ENCODE data around the gene RNF135. TPM values are rescaled to one million over a fixed set of nuclear protein-coding genes. Genes with fewer than 3 reads are reported as not detected.

Gene RNF135
- total RNA-seq, 2 donors from 2014 or later, result 32.1 to 39.3 TPM

DNA sequence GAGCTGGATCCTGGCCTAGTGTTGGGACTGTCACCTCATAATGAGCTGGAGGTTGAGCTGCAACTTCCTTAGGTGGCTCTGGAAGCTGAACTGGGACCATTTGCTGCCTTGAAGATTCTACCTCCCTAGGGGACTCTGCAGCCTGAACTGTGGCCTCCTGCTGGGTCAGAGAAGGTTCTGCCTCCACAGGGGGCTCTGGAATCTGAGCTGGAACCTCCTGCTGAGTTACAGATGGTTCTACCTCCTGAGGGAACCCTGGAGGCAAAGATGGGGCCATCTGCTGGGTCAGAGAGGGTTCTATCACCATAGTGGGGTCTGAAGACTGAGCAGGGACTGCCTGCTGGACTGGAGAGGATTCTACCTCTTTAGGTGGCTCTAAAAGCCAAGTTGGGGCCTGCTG lies 77.3 kb downstream of the RNF135 start:
- TF ChIP-seq POLR2A (IDR thresholded peaks at IDR 0.05) (no peak), POLR2AphosphoS5 (IDR thresholded peaks at IDR 0.05) (no peak)
- TF ChIP-seq, protein P1, sequence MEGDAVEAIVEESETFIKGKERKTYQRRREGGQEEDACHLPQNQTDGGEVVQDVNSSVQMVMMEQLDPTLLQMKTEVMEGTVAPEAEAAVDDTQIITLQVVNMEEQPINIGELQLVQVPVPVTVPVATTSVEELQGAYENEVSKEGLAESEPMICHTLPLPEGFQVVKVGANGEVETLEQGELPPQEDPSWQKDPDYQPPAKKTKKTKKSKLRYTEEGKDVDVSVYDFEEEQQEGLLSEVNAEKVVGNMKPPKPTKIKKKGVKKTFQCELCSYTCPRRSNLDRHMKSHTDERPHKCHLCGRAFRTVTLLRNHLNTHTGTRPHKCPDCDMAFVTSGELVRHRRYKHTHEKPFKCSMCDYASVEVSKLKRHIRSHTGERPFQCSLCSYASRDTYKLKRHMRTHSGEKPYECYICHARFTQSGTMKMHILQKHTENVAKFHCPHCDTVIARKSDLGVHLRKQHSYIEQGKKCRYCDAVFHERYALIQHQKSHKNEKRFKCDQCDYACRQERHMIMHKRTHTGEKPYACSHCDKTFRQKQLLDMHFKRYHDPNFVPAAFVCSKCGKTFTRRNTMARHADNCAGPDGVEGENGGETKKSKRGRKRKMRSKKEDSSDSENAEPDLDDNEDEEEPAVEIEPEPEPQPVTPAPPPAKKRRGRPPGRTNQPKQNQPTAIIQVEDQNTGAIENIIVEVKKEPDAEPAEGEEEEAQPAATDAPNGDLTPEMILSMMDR (IDR thresholded peaks at IDR 0.05), result no peak
- H3K27me3 ChIP-seq (replicated peaks; ENCODE audit: insufficient read depth), result no peaks in the 10 kb centered on the region
- DNase-seq (ENCODE audit: low spot score), result no peak
- no peaks in the 10 kb centered on the region for H3K9me3 ChIP-seq
- no peak overlapping the region for H3K4me3 ChIP-seq
- intact Hi-C loops (cut with DNase I), result no loop called here
- H3K27ac ChIP-seq, result no peak overlapping the region
- H3K4me1 ChIP-seq (replicated peaks), result no peaks in the 10 kb centered on the region
- H3K36me3 ChIP-seq, result no peaks in the 10 kb centered on the region

DNA sequence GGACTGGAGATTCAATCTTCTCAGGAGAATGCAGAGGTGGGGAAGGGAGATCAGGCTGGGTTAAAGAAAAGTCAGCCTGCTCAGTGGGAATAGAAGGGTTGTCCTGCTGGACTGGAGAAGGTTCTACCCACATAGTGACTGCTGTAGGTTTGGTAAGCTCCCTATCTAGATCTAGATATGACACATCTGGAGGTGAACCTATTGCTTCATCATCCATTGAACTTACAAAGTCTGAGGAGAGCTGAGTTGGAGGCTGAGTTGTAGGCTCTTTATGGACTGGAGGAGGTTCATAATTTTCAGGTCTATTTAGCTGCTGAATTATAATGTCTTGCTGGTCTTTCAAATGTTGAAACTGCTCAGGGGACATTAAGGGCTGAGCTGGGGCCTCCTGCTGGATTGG lies 77.9 kb downstream of the RNF135 start:
- Histone ChIP-seq H3K4me1 (replicated peaks) (no peaks in the 10 kb centered on the region), H3K27ac (no peak overlapping the region), H3K27me3 (replicated peaks; ENCODE audit: insufficient read depth) (no peaks in the 10 kb centered on the region), H3K4me3 (no peak overlapping the region), H3K36me3 (no peaks in the 10 kb centered on the region), H3K9me3 (no peaks in the 10 kb centered on the region)
- intact Hi-C loops (cut with DNase I), result no loop called here
- TF ChIP-seq POLR2A (IDR thresholded peaks at IDR 0.05) (no peak), POLR2AphosphoS5 (IDR thresholded peaks at IDR 0.05) (no peak)
- TF ChIP-seq, protein P1 (IDR thresholded peaks at IDR 0.05), result no peak
- no peak for DNase-seq (ENCODE audit: low spot score)

Small RNAs within 50 kb of the gene (small RNA-seq; reads per million reads assigned to genes)
- 0 reads per million in 2 donors for gene AC138207.3
- gene RN7SL138P, result 0 reads per million in 2 donors

Other genes starting within 250 kb of the RNF135 start
- 10 to 100 TPM in 1 of 2 donors, 1 to 10 TPM in 1; 8.0 to 14.8 TPM for gene CRLF3, start 146.3 kb upstream of the RNF135 start, total RNA-seq
- 1 to 10 TPM; 2.0 to 3.1 TPM for gene ATAD5, start 139.1 kb upstream of the RNF135 start, total RNA-seq
- 1 to 10 TPM; 4.4 to 8.6 TPM for gene TEFM, start 64.8 kb upstream of the RNF135 start, total RNA-seq
- gene ADAP2, start 49.1 kb upstream of the RNF135 start, total RNA-seq, result 10 to 100 TPM in 1 of 2 donors, 1 to 10 TPM in 1; 5.8 to 12.3 TPM
- gene NF1, start 123.9 kb downstream of the RNF135 start, total RNA-seq, result 10 to 100 TPM; 62.3 to 68.0 TPM